HG02610 (cell line): ENCODE data around the gene ZNF2.

Source experiments
- ATAC-seq: cut with Tn5 transposase; IDR thresholded peaks from one replicate; pipeline ENCODE4 v1.9.1; 2021; ENCODE audit warnings: mild to moderate bottlenecking, moderate library complexity; ENCODE audit not compliant: unreplicated experiment

Gene ZNF2

GRCh38 chr2:95204396-95204795 lies 38.8 kb downstream of the ZNF2 start:
- ATAC-seq, result no peak

- no peak for ATAC-seq
Measured at GRCh38 chr2:95206096-95206495, 40.5 kb downstream of the ZNF2 start.

GRCh38 chr2:95207111-95207961 lies 41.7 kb downstream of the ZNF2 start, which contains the start of gene ZNF892:
ZNF892 (plus strand) TSS chr2:95207521; CDS start chr2:95207816, 295 bp downstream.
- ATAC-seq, result peak; percentile 95

GRCh38 chr2:95208106-95208505 lies 42.5 kb downstream of the ZNF2 start:
- ATAC-seq, result no peak

- ATAC-seq, result no peak
Measured at GRCh38 chr2:95215018-95215612, 49.5 kb downstream of the ZNF2 start.

- ATAC-seq, result no peak
Measured at GRCh38 chr2:95220449-95220848, 54.8 kb downstream of the ZNF2 start.

- ATAC-seq, result no peak
Measured at GRCh38 chr2:95225658-95226057, 60.0 kb downstream of the ZNF2 start.

GRCh38 chr2:95231723-95232122 lies 66.1 kb downstream of the ZNF2 start:
- no peak for ATAC-seq

- ATAC-seq, result no peak
Measured at GRCh38 chr2:95232232-95232631, 66.6 kb downstream of the ZNF2 start.
